ENCODE results near the gene TXNDC8.
"Not testable (repeated sequence)": the region's sequence is repeated elsewhere in the genome, so short reads cannot be mapped to it uniquely, and the experiment has no call there.

The TXNDC8 gene

DNA sequence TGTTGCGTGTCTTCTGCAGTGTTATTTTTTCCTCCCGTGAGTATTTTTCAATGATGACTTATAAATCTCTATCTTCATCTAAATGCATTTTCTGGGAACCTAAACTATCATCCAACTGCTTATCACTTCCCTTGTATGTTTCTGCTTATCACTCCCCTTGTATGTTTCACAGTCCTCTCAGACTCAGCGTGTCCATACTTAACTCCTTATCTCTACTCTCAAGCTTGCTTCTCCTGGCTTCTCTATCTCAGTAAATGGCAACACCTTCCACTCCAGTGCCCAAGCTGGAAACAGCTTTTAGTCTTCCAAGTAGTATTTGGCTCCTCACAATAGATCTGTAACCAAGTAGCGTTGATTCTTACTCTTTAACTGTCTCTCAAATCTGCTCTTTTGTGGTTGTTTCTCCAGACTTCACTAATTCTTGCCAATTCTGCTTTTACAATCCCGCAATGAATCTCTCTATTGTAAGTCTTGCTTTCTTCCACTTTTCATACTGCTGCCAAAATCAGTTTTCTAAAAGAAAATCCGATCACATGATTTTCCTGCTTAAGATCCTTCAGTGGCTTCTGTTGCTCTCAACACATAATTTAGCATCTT lies 33.8 kb upstream of the TXNDC8 start:
- Histone ChIP-seq H3K27me3 (ENCODE audit: insufficient read depth, low read length) (no peaks in the 10 kb centered on the region), H3K9me2 (ENCODE audit: low read depth, low read length) (no peaks in the 10 kb centered on the region), H3F3A (ENCODE audit: insufficient read depth, low read length) (no peaks in the 10 kb centered on the region), H3K36me3 (ENCODE audit: insufficient read depth, low read length) (no peaks in the 10 kb centered on the region), H2AFZ (ENCODE audit: low read length) (no peak overlapping the region), H4K20me1 (ENCODE audit: insufficient read depth, low read length) (no peaks in the 10 kb centered on the region), H3K79me2 (ENCODE audit: insufficient read depth, low read length) (no peaks in the 10 kb centered on the region), H3K4me1 (ENCODE audit: insufficient read depth, low read length, severe bottlenecking) (no peaks in the 10 kb centered on the region), H3K9ac (ENCODE audit: low read length) (no peak overlapping the region), H3K4me2 (ENCODE audit: low read length) (no peak overlapping the region), H3K27ac (ENCODE audit: low read depth, low read length, poor library complexity, severe bottlenecking) (no peak overlapping the region), H3K9me3 (ENCODE audit: low read length) (no peaks in the 10 kb centered on the region), H3K4me3 (ENCODE audit: low read depth, low read length, poor library complexity, severe bottlenecking) (no peak overlapping the region)
- no peak for TF ChIP-seq EZH2 (IDR thresholded peaks at IDR 0.05; ENCODE audit: borderline replicate concordance, low read length)
- TF ChIP-seq, protein P1, sequence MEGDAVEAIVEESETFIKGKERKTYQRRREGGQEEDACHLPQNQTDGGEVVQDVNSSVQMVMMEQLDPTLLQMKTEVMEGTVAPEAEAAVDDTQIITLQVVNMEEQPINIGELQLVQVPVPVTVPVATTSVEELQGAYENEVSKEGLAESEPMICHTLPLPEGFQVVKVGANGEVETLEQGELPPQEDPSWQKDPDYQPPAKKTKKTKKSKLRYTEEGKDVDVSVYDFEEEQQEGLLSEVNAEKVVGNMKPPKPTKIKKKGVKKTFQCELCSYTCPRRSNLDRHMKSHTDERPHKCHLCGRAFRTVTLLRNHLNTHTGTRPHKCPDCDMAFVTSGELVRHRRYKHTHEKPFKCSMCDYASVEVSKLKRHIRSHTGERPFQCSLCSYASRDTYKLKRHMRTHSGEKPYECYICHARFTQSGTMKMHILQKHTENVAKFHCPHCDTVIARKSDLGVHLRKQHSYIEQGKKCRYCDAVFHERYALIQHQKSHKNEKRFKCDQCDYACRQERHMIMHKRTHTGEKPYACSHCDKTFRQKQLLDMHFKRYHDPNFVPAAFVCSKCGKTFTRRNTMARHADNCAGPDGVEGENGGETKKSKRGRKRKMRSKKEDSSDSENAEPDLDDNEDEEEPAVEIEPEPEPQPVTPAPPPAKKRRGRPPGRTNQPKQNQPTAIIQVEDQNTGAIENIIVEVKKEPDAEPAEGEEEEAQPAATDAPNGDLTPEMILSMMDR (IDR thresholded peaks at IDR 0.05; ENCODE audit: low read length), result no peak

DNA sequence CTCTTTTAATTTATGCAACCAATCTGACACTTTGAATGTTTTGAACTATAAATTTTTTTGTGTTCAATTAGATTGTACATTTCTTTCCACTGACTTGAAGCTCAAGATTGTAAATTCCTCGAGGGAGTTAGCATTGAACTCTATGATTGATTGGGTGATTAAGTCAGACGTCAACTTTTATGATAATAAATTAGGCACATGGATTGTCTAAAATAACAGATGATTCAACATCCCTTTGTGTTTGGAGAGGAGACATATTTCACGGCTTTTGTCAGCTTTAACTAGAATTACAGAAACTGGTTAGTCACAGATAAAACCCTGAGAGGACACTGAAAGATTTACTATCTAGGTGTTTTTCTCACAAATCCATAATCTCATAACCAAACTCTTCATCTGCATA lies 32.7 kb upstream of the TXNDC8 start:
- Histone ChIP-seq H3K79me2 (ENCODE audit: insufficient read depth, low read length) (no peaks in the 10 kb centered on the region), H3K27me3 (ENCODE audit: insufficient read depth, low read length) (no peaks in the 10 kb centered on the region), H3K4me1 (ENCODE audit: insufficient read depth, low read length, severe bottlenecking) (no peaks in the 10 kb centered on the region), H3K4me3 (ENCODE audit: low read depth, low read length, poor library complexity, severe bottlenecking) (no peak overlapping the region), H3K4me2 (ENCODE audit: low read length) (no peak overlapping the region), H2AFZ (ENCODE audit: low read length) (no peak overlapping the region), H3K27ac (ENCODE audit: low read depth, low read length, poor library complexity, severe bottlenecking) (no peak overlapping the region), H3K9me3 (ENCODE audit: low read length) (no peaks in the 10 kb centered on the region), H3F3A (ENCODE audit: insufficient read depth, low read length) (no peaks in the 10 kb centered on the region), H3K36me3 (ENCODE audit: insufficient read depth, low read length) (no peaks in the 10 kb centered on the region), H3K9ac (ENCODE audit: low read length) (no peak overlapping the region), H3K9me2 (ENCODE audit: low read depth, low read length) (no peaks in the 10 kb centered on the region), H4K20me1 (ENCODE audit: insufficient read depth, low read length) (no peaks in the 10 kb centered on the region)
- TF ChIP-seq, protein P1 (IDR thresholded peaks at IDR 0.05; ENCODE audit: low read length), result no peak
- TF ChIP-seq EZH2 (IDR thresholded peaks at IDR 0.05; ENCODE audit: borderline replicate concordance, low read length), result no peak

DNA sequence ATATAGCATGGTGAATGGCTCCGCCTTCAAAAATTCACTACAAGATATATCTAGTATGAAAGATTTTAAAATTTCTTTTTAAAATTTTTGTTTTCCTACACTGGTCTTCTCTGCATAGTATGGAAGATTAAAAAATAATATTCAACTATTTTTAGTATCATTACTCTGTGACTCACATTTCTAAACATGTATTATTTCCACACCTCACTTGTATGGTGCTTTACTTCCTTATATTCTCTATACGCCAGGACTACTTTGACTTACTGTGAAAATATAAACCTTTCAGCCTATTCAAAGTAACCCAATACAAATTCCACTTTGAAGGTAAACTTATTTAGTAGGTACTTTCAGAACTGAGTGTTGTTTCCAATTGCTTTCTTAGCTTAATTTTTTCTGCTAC lies 26.8 kb upstream of the TXNDC8 start:
- H3K4me3 ChIP-seq (ENCODE audit: low read depth, low read length, poor library complexity, severe bottlenecking), result no peak overlapping the region
- no peaks in the 10 kb centered on the region for H4K20me1 ChIP-seq (ENCODE audit: insufficient read depth, low read length)
- H3K36me3 ChIP-seq (ENCODE audit: insufficient read depth, low read length), result no peaks in the 10 kb centered on the region
- H3K9ac ChIP-seq (ENCODE audit: low read length), result no peak overlapping the region
- no peaks in the 10 kb centered on the region for H3K79me2 ChIP-seq (ENCODE audit: insufficient read depth, low read length)
- H3K4me1 ChIP-seq (ENCODE audit: insufficient read depth, low read length, severe bottlenecking), result no peaks in the 10 kb centered on the region
- TF ChIP-seq, protein P1 (IDR thresholded peaks at IDR 0.05; ENCODE audit: low read length), result no peak
- no peaks in the 10 kb centered on the region for H3K27me3 ChIP-seq (ENCODE audit: insufficient read depth, low read length)
- no peaks in the 10 kb centered on the region for H3F3A ChIP-seq (ENCODE audit: insufficient read depth, low read length)
- H3K4me2 ChIP-seq (ENCODE audit: low read length), result no peak overlapping the region
- H3K9me2 ChIP-seq (ENCODE audit: low read depth, low read length), result no peaks in the 10 kb centered on the region
- H2AFZ ChIP-seq (ENCODE audit: low read length), result no peak overlapping the region
- H3K27ac ChIP-seq (ENCODE audit: low read depth, low read length, poor library complexity, severe bottlenecking), result no peak overlapping the region
- no peaks in the 10 kb centered on the region for H3K9me3 ChIP-seq (ENCODE audit: low read length)

DNA sequence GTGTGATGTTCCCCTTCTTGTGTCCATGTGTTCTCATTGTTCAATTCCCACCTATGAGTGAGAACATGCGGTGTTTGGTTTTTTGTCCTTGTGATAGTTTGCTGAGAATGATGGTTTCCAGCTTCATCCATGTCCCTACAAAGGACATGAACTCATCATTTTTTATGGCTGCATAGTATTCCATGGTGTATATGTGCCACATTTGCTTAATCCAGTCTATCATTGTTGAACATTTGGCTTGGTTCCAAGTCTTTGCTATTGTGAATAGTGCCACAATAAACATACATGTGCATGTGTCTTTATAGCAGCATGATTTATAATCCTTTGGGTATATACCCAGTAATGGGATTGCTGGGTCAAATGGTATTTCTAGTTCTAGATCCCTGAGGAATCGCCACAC lies 21.3 kb upstream of the TXNDC8 start:
- not testable (repeated sequence) for H4K20me1 ChIP-seq (ENCODE audit: insufficient read depth, low read length); H3K36me3 ChIP-seq (ENCODE audit: insufficient read depth, low read length); H3K27me3 ChIP-seq (ENCODE audit: insufficient read depth, low read length); H3K9me3 ChIP-seq (ENCODE audit: low read length); H3K4me1 ChIP-seq (ENCODE audit: insufficient read depth, low read length, severe bottlenecking); H3K79me2 ChIP-seq (ENCODE audit: insufficient read depth, low read length); H3K9me2 ChIP-seq (ENCODE audit: low read depth, low read length); H3K4me3 ChIP-seq (ENCODE audit: low read depth, low read length, poor library complexity, severe bottlenecking); H3K4me2 ChIP-seq (ENCODE audit: low read length); H3K27ac ChIP-seq (ENCODE audit: low read depth, low read length, poor library complexity, severe bottlenecking); H3K9ac ChIP-seq (ENCODE audit: low read length); H3F3A ChIP-seq (ENCODE audit: insufficient read depth, low read length); H2AFZ ChIP-seq (ENCODE audit: low read length)
